ENCODE measurements around the gene CRYBG1. TPM values are rescaled to one million over a fixed set of nuclear protein-coding genes. Genes with fewer than 3 reads are reported as not detected.

CRYBG1 gene
- total RNA-seq, 1 experiment from 2014 or later: 5.7 TPM

- no peaks in the 10 kb centered on the region for H4K20me1 ChIP-seq (ENCODE audit: control insufficient read depth, insufficient read depth, insufficient read length)
- no peaks in the 10 kb centered on the region for H3K27me3 ChIP-seq (ENCODE audit: insufficient read depth, low read length)
- H3K4me1 ChIP-seq (ENCODE audit: insufficient read depth, low read length): no peaks in the 10 kb centered on the region; the same call in 1 of the 2 replicates
- no peak overlapping the region for H3K23ac ChIP-seq (ENCODE audit: insufficient read length, low read depth, low read length)
- no peak overlapping the region for H3K14ac ChIP-seq (ENCODE audit: insufficient read depth, low read length)
- no peak overlapping the region for H4K91ac ChIP-seq (ENCODE audit: insufficient read length, low read depth, low read length)
- DNase-seq: no peak
- no peak overlapping the region for H3K56ac ChIP-seq (ENCODE audit: insufficient read length, low read depth, low read length)
- H3T11ph ChIP-seq (ENCODE audit: low read length): no peak overlapping the region
- no peak overlapping the region for H3K4me2 ChIP-seq (ENCODE audit: insufficient read depth, insufficient read length, low read length)
- H2BK12ac ChIP-seq (ENCODE audit: insufficient read length, low read depth, low read length): no peak overlapping the region
- H2BK120ac ChIP-seq (ENCODE audit: low read depth, low read length, poor library complexity, severe bottlenecking): no peak overlapping the region
- Mint-ChIP-seq H3K27ac (no peak overlapping the region), H3K27me3 (ENCODE audit: low read depth) (no peaks in the 10 kb centered on the region), H3K4me1 (peaks cover 17 to 24% of the 10 kb centered on the region in 2 experiments), H3K9me3 (no peaks in the 10 kb centered on the region), H3K4me3 (no peak overlapping the region), H3K36me3 (ENCODE audit: insufficient read depth in 1 of 3, low read depth in 3 of 3) (no peaks in the 10 kb centered on the region)
- no peak overlapping the region for H2AK5ac ChIP-seq (ENCODE audit: insufficient read length, low read length)
- H3K9me3 ChIP-seq (ENCODE audit: control insufficient read depth, low read depth, low read length): no peaks in the 10 kb centered on the region
- H3K27ac ChIP-seq (ENCODE audit: insufficient read length, low read depth, low read length): no peak overlapping the region
- H2AFZ ChIP-seq (ENCODE audit: low read length): no peak overlapping the region
- no peaks in the 10 kb centered on the region for H3K79me2 ChIP-seq (ENCODE audit: insufficient read depth, low read length)
- TF ChIP-seq, protein P1, sequence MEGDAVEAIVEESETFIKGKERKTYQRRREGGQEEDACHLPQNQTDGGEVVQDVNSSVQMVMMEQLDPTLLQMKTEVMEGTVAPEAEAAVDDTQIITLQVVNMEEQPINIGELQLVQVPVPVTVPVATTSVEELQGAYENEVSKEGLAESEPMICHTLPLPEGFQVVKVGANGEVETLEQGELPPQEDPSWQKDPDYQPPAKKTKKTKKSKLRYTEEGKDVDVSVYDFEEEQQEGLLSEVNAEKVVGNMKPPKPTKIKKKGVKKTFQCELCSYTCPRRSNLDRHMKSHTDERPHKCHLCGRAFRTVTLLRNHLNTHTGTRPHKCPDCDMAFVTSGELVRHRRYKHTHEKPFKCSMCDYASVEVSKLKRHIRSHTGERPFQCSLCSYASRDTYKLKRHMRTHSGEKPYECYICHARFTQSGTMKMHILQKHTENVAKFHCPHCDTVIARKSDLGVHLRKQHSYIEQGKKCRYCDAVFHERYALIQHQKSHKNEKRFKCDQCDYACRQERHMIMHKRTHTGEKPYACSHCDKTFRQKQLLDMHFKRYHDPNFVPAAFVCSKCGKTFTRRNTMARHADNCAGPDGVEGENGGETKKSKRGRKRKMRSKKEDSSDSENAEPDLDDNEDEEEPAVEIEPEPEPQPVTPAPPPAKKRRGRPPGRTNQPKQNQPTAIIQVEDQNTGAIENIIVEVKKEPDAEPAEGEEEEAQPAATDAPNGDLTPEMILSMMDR (conservative IDR thresholded peaks at IDR 0.05): no peak
- no CpG with 5 or more reads among the region's 7 CpGs for WGBS (ENCODE audit: extremely low coverage, insufficient read length, low lambda C conversion rate)
- no peak overlapping the region for H2BK20ac ChIP-seq (ENCODE audit: low read depth, low read length, poor library complexity, severe bottlenecking)
- H3K9ac ChIP-seq (ENCODE audit: extremely low read depth, insufficient read length, low read length): no peak overlapping the region
- H3K23me2 ChIP-seq (ENCODE audit: insufficient read length, low read depth, low read length, poor library complexity, severe bottlenecking): no peaks in the 10 kb centered on the region
- H3K79me1 ChIP-seq (ENCODE audit: insufficient read depth, low read depth, low read length, poor library complexity, severe bottlenecking): no peaks in the 10 kb centered on the region
- no peak overlapping the region for H3K4ac ChIP-seq (ENCODE audit: low read depth, low read length)
- H4K5ac ChIP-seq (ENCODE audit: insufficient read length, low read depth, low read length): no peak overlapping the region
- H4K8ac ChIP-seq (replicated peaks; ENCODE audit: insufficient read length, low read depth, low read length): no peak overlapping the region
- H2BK15ac ChIP-seq (ENCODE audit: low read depth, low read length): no peak overlapping the region
- no peak overlapping the region for H3K18ac ChIP-seq (ENCODE audit: insufficient read length, low read depth, low read length)
- H2BK5ac ChIP-seq (ENCODE audit: insufficient read length, low read length): no peak overlapping the region
These were observed 90.9 kb downstream of the CRYBG1 start for GRCh38 chr6:106451439-106451838.
